ENCODE data around the gene FCMR.

FCMR gene

DNA sequence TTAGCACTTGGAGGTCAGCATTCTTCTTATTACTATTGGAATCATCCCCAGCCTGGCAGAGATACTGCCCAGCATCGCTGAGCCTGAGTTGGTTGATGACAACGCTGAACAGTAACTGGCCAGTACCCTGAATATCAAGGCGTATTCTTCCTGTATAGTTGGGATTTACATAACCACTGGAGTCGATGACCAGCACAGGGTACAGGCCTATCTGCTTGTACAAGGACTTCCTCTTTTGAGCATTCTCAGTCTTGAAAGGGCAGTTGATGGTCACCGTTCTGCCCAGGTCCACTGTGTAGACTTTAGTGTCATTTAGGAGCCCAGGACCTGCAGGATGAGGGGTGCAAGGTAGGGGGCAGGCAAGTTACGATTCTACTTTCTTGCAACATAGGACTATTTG lies 15.7 kb upstream of the FCMR start:
- Histone ChIP-seq H3K36me3 (ENCODE audit: insufficient read depth, low read length) (no peaks in the 10 kb centered on the region), H3K27me3 (ENCODE audit: insufficient read depth, low read length, poor library complexity, severe bottlenecking) (no peaks in the 10 kb centered on the region), H2AFZ (ENCODE audit: low read length) (no peak overlapping the region), H3K4me3 (ENCODE audit: low read length, poor library complexity, severe bottlenecking) (no peak overlapping the region), H3K4me2 (ENCODE audit: low read depth, low read length, poor library complexity, severe bottlenecking) (no peak overlapping the region), H3K9me3 (ENCODE audit: insufficient read depth, low read depth, low read length) (no peaks in the 10 kb centered on the region), H3F3A (ENCODE audit: low read depth) (no peaks in the 10 kb centered on the region), H3K9ac (ENCODE audit: low read depth, low read length, poor library complexity, severe bottlenecking) (no peak overlapping the region), H3K4me1 (ENCODE audit: insufficient read depth, low read length, poor library complexity, severe bottlenecking) (no peaks in the 10 kb centered on the region), H3K79me2 (ENCODE audit: insufficient read depth, low read length) (no peaks in the 10 kb centered on the region), H4K20me1 (ENCODE audit: insufficient read depth, low read length, poor library complexity, severe bottlenecking) (no peaks in the 10 kb centered on the region), H3K9me2 (replicated peaks; ENCODE audit: low read depth, low read length) (no peaks in the 10 kb centered on the region)
- TF ChIP-seq, protein P1, sequence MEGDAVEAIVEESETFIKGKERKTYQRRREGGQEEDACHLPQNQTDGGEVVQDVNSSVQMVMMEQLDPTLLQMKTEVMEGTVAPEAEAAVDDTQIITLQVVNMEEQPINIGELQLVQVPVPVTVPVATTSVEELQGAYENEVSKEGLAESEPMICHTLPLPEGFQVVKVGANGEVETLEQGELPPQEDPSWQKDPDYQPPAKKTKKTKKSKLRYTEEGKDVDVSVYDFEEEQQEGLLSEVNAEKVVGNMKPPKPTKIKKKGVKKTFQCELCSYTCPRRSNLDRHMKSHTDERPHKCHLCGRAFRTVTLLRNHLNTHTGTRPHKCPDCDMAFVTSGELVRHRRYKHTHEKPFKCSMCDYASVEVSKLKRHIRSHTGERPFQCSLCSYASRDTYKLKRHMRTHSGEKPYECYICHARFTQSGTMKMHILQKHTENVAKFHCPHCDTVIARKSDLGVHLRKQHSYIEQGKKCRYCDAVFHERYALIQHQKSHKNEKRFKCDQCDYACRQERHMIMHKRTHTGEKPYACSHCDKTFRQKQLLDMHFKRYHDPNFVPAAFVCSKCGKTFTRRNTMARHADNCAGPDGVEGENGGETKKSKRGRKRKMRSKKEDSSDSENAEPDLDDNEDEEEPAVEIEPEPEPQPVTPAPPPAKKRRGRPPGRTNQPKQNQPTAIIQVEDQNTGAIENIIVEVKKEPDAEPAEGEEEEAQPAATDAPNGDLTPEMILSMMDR (conservative IDR thresholded peaks at IDR 0.05; ENCODE audit: low read length), result peak; percentile 20; the same call in 1 of the 2 replicates
- no peak for TF ChIP-seq EZH2phosphoT487 (IDR thresholded peaks at IDR 0.05; ENCODE audit: borderline replicate concordance)

DNA sequence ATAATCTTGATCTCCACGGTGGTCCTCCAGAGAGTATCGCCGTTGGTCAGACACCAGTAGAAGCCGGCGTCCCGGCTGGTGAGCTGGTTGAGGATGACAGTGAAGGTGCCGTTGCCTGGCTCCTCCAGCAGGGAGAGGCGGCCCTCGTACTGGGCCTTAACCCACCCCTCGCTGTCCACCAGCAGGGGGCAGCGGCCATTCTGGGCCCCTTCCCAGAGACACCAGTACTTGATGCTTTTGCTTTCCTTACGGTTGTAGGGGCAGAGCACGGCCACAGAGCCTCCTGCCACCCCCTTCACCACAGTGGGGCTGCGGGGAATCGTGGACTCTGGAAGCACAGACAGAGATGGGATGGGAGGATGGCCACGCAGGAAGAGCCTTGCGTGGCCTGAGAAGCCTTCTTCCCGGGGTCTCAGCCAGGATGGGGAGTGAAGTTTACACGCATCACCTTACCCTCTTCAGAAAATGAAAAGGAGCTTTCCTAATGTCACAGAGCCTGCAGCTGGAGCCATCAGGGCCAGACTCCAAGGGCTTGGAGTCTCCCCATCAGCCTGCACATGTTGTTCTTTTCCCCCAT lies 13.8 kb upstream of the FCMR start:
- Histone ChIP-seq H3K9me3 (ENCODE audit: insufficient read depth, low read depth, low read length) (no peaks in the 10 kb centered on the region), H3K9ac (ENCODE audit: low read depth, low read length, poor library complexity, severe bottlenecking) (no peak overlapping the region), H2AFZ (ENCODE audit: low read length) (peak overlapping the region; percentile 37), H3K4me2 (ENCODE audit: low read depth, low read length, poor library complexity, severe bottlenecking) (peak overlapping the region; percentile 11), H3K4me1 (ENCODE audit: insufficient read depth, low read length, poor library complexity, severe bottlenecking) (no peaks in the 10 kb centered on the region), H3K9me2 (replicated peaks; ENCODE audit: low read depth, low read length) (no peaks in the 10 kb centered on the region), H3K36me3 (ENCODE audit: insufficient read depth, low read length) (no peaks in the 10 kb centered on the region), H3K79me2 (ENCODE audit: insufficient read depth, low read length) (no peaks in the 10 kb centered on the region), H3K4me3 (ENCODE audit: low read length, poor library complexity, severe bottlenecking) (no peak overlapping the region), H4K20me1 (ENCODE audit: insufficient read depth, low read length, poor library complexity, severe bottlenecking) (no peaks in the 10 kb centered on the region), H3K27me3 (ENCODE audit: insufficient read depth, low read length, poor library complexity, severe bottlenecking) (no peaks in the 10 kb centered on the region), H3F3A (ENCODE audit: low read depth) (no peaks in the 10 kb centered on the region)
- TF ChIP-seq EZH2phosphoT487 (IDR thresholded peaks at IDR 0.05; ENCODE audit: borderline replicate concordance), result no peak
- TF ChIP-seq, protein P1 (conservative IDR thresholded peaks at IDR 0.05; ENCODE audit: low read length), result peak; percentile 88

DNA sequence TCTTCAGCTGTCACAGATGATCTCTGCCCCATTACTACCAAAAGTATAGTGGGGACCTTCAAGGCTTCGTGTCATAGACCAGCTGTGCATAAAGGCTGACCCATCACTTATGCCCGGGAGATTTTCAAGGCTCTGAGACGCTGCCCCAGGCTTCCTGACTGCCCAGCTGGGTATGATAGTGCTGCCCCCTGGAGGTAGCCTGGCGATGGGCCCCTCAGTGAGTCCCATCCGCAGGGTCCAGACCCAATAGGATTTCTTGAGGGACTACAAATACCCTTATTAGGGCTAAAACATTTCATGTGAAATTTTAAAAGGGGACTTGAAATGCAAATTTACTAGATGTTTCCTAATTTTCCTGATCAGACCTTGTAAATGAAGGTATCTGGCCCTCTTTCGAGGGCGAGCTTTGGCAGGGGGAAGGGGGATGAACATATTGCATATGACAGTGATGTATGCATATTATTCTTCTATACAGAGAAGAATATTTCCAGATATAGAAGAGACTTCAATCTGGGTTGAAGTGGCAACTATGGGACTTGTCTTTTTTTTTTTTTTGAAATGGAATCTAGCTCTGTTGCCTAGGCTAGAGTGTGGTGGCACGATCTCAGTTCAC lies 11.7 kb upstream of the FCMR start:
- Histone ChIP-seq H3K4me3 (ENCODE audit: low read length, poor library complexity, severe bottlenecking) (no peak overlapping the region), H3K9ac (ENCODE audit: low read depth, low read length, poor library complexity, severe bottlenecking) (no peak overlapping the region), H2AFZ (ENCODE audit: low read length) (no peak overlapping the region), H3F3A (ENCODE audit: low read depth) (no peaks in the 10 kb centered on the region), H4K20me1 (ENCODE audit: insufficient read depth, low read length, poor library complexity, severe bottlenecking) (no peaks in the 10 kb centered on the region), H3K79me2 (ENCODE audit: insufficient read depth, low read length) (no peaks in the 10 kb centered on the region), H3K9me3 (ENCODE audit: insufficient read depth, low read depth, low read length) (no peaks in the 10 kb centered on the region), H3K9me2 (replicated peaks; ENCODE audit: low read depth, low read length) (no peaks in the 10 kb centered on the region), H3K4me1 (ENCODE audit: insufficient read depth, low read length, poor library complexity, severe bottlenecking) (no peaks in the 10 kb centered on the region), H3K36me3 (ENCODE audit: insufficient read depth, low read length) (no peaks in the 10 kb centered on the region), H3K4me2 (ENCODE audit: low read depth, low read length, poor library complexity, severe bottlenecking) (no peak overlapping the region), H3K27me3 (ENCODE audit: insufficient read depth, low read length, poor library complexity, severe bottlenecking) (no peaks in the 10 kb centered on the region)
- TF ChIP-seq, protein P1 (conservative IDR thresholded peaks at IDR 0.05; ENCODE audit: low read length), result peak; percentile 97
- TF ChIP-seq EZH2phosphoT487 (IDR thresholded peaks at IDR 0.05; ENCODE audit: borderline replicate concordance), result no peak

Measured in Loucy (cell line).